ENCODE data around the gene STK24. TPM values are rescaled to one million over a fixed set of nuclear protein-coding genes. Genes with fewer than 3 reads are reported as not detected.

The STK24 gene
- total RNA-seq, 1 donor from 2014 or later: 19.8 TPM

- Histone ChIP-seq H3K27ac (ENCODE audit: low read depth, low read length) (no peak overlapping the region), H3K9ac (ENCODE audit: low read depth in 1 of 3, low read length in 3 of 3) (no peak overlapping the region), H3K4me3 (ENCODE audit: low read length in 3 of 3) (no peak overlapping the region), H3K9me3 (ENCODE audit: control insufficient read depth in 3 of 3, low read length in 3 of 3) (no peaks in the 10 kb centered on the region), H3K4me1 (ENCODE audit: control insufficient read depth in 3 of 3, insufficient read depth in 3 of 3, low read length in 3 of 3) (peaks cover 10 to 21% (median 16%) of the 10 kb centered on the region in 3 donors), H3K27me3 (ENCODE audit: control insufficient read depth in 3 of 3, insufficient read depth in 3 of 3, low read length in 3 of 3) (no peaks in the 10 kb centered on the region), H3K36me3 (ENCODE audit: control insufficient read depth in 3 of 3, insufficient read depth in 3 of 3, low read length in 3 of 3) (peaks cover 33 to 52% (median 47%) of the 10 kb centered on the region in 3 donors)
These were observed 117.7 kb downstream of the STK24 start for GRCh38 chr13:98459171-98459681.

- Histone ChIP-seq H3K4me1 (ENCODE audit: control insufficient read depth in 3 of 3, insufficient read depth in 3 of 3, low read length in 3 of 3) (peaks cover 13 to 22% (median 13%) of the 10 kb centered on the region in 3 donors), H3K36me3 (ENCODE audit: control insufficient read depth in 3 of 3, insufficient read depth in 3 of 3, low read length in 3 of 3) (peaks cover 32 to 47% (median 44%) of the 10 kb centered on the region in 3 donors), H3K9ac (ENCODE audit: low read depth in 1 of 3, low read length in 3 of 3) (no peak overlapping the region), H3K27me3 (ENCODE audit: control insufficient read depth in 3 of 3, insufficient read depth in 3 of 3, low read length in 3 of 3) (no peaks in the 10 kb centered on the region), H3K4me3 (ENCODE audit: low read length in 3 of 3) (no peak overlapping the region), H3K9me3 (ENCODE audit: control insufficient read depth in 3 of 3, low read length in 3 of 3) (no peaks in the 10 kb centered on the region), H3K27ac (ENCODE audit: low read depth, low read length) (no peak overlapping the region)
These were observed 118.5 kb downstream of the STK24 start for GRCh38 chr13:98458431-98458830.

DNA sequence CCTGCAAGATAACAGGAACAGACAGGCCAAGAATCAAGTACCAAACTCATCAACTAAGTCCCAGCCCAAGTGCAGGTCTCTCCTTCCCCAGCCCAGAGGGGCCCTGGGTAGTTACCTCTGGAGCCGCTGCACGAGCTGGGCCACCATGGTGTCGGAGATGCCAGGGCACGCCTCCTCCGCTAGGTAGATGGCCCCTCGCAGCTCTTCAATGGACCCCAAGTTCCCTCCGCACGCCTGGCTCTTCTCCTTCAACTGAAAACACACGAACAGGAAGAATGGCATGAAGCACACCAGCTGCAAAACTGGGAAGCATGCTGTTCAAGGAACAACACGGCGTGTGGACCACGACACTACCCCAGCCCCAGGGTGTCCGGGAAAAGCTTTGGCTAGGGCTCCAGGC lies 119.9 kb downstream of the STK24 start:
- no peaks in the 10 kb centered on the region for H3K9me3 ChIP-seq (ENCODE audit: control insufficient read depth in 3 of 3, low read length in 3 of 3)
- H3K4me3 ChIP-seq (ENCODE audit: low read length in 3 of 3): no peak overlapping the region
- no peak overlapping the region for H3K27ac ChIP-seq (ENCODE audit: low read depth, low read length)
- H3K4me1 ChIP-seq (ENCODE audit: control insufficient read depth in 3 of 3, insufficient read depth in 3 of 3, low read length in 3 of 3): peaks cover 9 to 13% (median 10%) of the 10 kb centered on the region in 3 donors
- H3K9ac ChIP-seq (ENCODE audit: low read depth in 1 of 3, low read length in 3 of 3): no peak overlapping the region
- peaks cover 25 to 49% (median 40%) of the 10 kb centered on the region in 3 donors for H3K36me3 ChIP-seq (ENCODE audit: control insufficient read depth in 3 of 3, insufficient read depth in 3 of 3, low read length in 3 of 3)
- no peaks in the 10 kb centered on the region for H3K27me3 ChIP-seq (ENCODE audit: control insufficient read depth in 3 of 3, insufficient read depth in 3 of 3, low read length in 3 of 3)

DNA sequence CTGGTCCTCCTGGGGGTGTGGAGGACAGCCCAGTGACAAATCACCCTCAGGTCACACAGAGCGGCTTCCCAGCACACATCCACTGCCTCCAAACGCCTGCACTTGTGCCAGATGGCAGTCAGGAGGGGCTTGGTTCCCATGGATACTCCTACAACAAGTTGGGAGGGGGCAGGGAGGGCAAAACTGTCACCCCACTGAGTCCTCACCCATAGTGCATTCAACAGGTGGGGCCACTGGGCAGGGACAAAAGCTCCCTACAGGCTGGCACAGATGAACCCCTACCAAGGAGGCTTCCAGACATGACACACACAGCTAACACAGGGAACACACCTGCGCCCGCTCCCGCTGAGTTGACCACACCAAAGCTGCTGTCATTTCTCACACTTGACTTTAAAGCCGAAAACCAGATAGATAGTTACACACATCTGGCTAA lies 120.5 kb downstream of the STK24 start:
- peaks cover 28 to 50% (median 37%) of the 10 kb centered on the region in 3 donors for H3K36me3 ChIP-seq (ENCODE audit: control insufficient read depth in 3 of 3, insufficient read depth in 3 of 3, low read length in 3 of 3)
- peaks cover 13 to 19% (median 15%) of the 10 kb centered on the region in 3 donors for H3K4me1 ChIP-seq (ENCODE audit: control insufficient read depth in 3 of 3, insufficient read depth in 3 of 3, low read length in 3 of 3)
- no peak overlapping the region for H3K27ac ChIP-seq (ENCODE audit: low read depth, low read length)

DNA sequence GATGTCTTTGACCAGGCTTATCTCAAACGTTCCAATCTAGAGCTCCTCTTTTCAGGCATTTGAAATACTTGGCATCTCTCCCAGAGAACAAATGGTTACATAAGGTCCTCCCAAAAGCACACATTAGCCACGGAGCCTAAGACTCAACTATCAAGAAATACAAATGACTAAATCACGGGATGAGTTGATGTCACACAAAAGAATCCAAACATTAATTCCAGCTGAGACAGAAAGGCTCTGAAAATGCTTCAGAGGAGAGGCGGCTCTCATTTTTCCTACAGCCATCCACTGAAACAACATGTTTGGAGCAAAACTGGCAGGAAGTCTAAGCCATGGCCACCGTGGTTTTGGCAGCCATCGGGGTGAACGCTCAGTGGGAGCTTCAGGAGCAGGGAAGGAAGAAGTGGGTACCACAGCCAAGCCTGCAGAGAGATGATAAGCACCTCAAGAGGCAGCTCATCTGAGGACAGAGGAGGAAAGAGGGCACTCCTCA lies 122.5 kb downstream of the STK24 start:
- Histone ChIP-seq H3K27ac (ENCODE audit: low read depth, low read length) (peak overlapping the region; percentile 54), H3K36me3 (ENCODE audit: control insufficient read depth in 3 of 3, insufficient read depth in 3 of 3, low read length in 3 of 3) (peaks cover 17 to 34% (median 24%) of the 10 kb centered on the region in 3 donors), H3K27me3 (ENCODE audit: control insufficient read depth in 3 of 3, insufficient read depth in 3 of 3, low read length in 3 of 3) (no peaks in the 10 kb centered on the region), H3K4me1 (ENCODE audit: control insufficient read depth in 3 of 3, insufficient read depth in 3 of 3, low read length in 3 of 3) (peaks cover 23 to 31% (median 30%) of the 10 kb centered on the region in 3 donors), H3K9ac (ENCODE audit: low read depth in 1 of 3, low read length in 3 of 3) (peak overlapping the region in 1 of 3 donors; percentile 25), H3K9me3 (ENCODE audit: control insufficient read depth in 3 of 3, low read length in 3 of 3) (no peaks in the 10 kb centered on the region), H3K4me3 (ENCODE audit: low read length in 3 of 3) (no peak overlapping the region)

More for the DNA sequence above, 120.5 kb downstream of the STK24 start:
- H3K9ac ChIP-seq (ENCODE audit: low read depth in 1 of 3, low read length in 3 of 3): no peak overlapping the region
- no peaks in the 10 kb centered on the region for H3K27me3 ChIP-seq (ENCODE audit: control insufficient read depth in 3 of 3, insufficient read depth in 3 of 3, low read length in 3 of 3)
- no peak overlapping the region for H3K4me3 ChIP-seq (ENCODE audit: low read length in 3 of 3)
- no peaks in the 10 kb centered on the region for H3K9me3 ChIP-seq (ENCODE audit: control insufficient read depth in 3 of 3, low read length in 3 of 3)

GRCh38 chr13:98452851-98453843 lies 123.8 kb downstream of the STK24 start:
- no peak overlapping the region for H3K27ac ChIP-seq (ENCODE audit: low read depth, low read length)
- peaks cover 23 to 31% (median 28%) of the 10 kb centered on the region in 3 donors for H3K4me1 ChIP-seq (ENCODE audit: control insufficient read depth in 3 of 3, insufficient read depth in 3 of 3, low read length in 3 of 3)
- no peak overlapping the region for H3K9ac ChIP-seq (ENCODE audit: low read depth in 1 of 3, low read length in 3 of 3)
- H3K36me3 ChIP-seq (ENCODE audit: control insufficient read depth in 3 of 3, insufficient read depth in 3 of 3, low read length in 3 of 3): peaks cover 15 to 31% (median 26%) of the 10 kb centered on the region in 3 donors
- no peaks in the 10 kb centered on the region for H3K27me3 ChIP-seq (ENCODE audit: control insufficient read depth in 3 of 3, insufficient read depth in 3 of 3, low read length in 3 of 3)
- no peak overlapping the region for H3K4me3 ChIP-seq (ENCODE audit: low read length in 3 of 3)
- no peaks in the 10 kb centered on the region for H3K9me3 ChIP-seq (ENCODE audit: control insufficient read depth in 3 of 3, low read length in 3 of 3)

GRCh38 chr13:98451676-98452470 lies 125.0 kb downstream of the STK24 start:
- no peak overlapping the region for H3K27ac ChIP-seq (ENCODE audit: low read depth, low read length)
- no peaks in the 10 kb centered on the region for H3K9me3 ChIP-seq (ENCODE audit: control insufficient read depth in 3 of 3, low read length in 3 of 3)
- H3K36me3 ChIP-seq (ENCODE audit: control insufficient read depth in 3 of 3, insufficient read depth in 3 of 3, low read length in 3 of 3): peaks cover 15 to 31% (median 20%) of the 10 kb centered on the region in 3 donors
- H3K27me3 ChIP-seq (ENCODE audit: control insufficient read depth in 3 of 3, insufficient read depth in 3 of 3, low read length in 3 of 3): no peaks in the 10 kb centered on the region
- H3K4me1 ChIP-seq (ENCODE audit: control insufficient read depth in 3 of 3, insufficient read depth in 3 of 3, low read length in 3 of 3): peaks cover 23 to 31% (median 27%) of the 10 kb centered on the region in 3 donors
- no peak overlapping the region for H3K9ac ChIP-seq (ENCODE audit: low read depth in 1 of 3, low read length in 3 of 3)
- no peak overlapping the region for H3K4me3 ChIP-seq (ENCODE audit: low read length in 3 of 3)

- Histone ChIP-seq H3K27me3 (ENCODE audit: control insufficient read depth in 3 of 3, insufficient read depth in 3 of 3, low read length in 3 of 3) (no peaks in the 10 kb centered on the region), H3K9ac (ENCODE audit: low read depth in 1 of 3, low read length in 3 of 3) (peak overlapping the region in 1 of 3 donors; percentile 42), H3K4me3 (ENCODE audit: low read length in 3 of 3) (peak overlapping the region in 1 of 3 donors; percentile 17), H3K4me1 (ENCODE audit: control insufficient read depth in 3 of 3, insufficient read depth in 3 of 3, low read length in 3 of 3) (peaks cover 24 to 34% (median 27%) of the 10 kb centered on the region in 3 donors), H3K27ac (ENCODE audit: low read depth, low read length) (no peak overlapping the region), H3K36me3 (ENCODE audit: control insufficient read depth in 3 of 3, insufficient read depth in 3 of 3, low read length in 3 of 3) (peaks cover 8 to 21% (median 13%) of the 10 kb centered on the region in 3 donors), H3K9me3 (ENCODE audit: control insufficient read depth in 3 of 3, low read length in 3 of 3) (no peaks in the 10 kb centered on the region)
These were observed 126.3 kb downstream of the STK24 start for GRCh38 chr13:98450539-98451111.

GRCh38 chr13:98450026-98450425 lies 126.9 kb downstream of the STK24 start:
- Histone ChIP-seq H3K9ac (ENCODE audit: low read depth in 1 of 3, low read length in 3 of 3) (peak overlapping the region in 1 of 3 donors; percentile 42), H3K27ac (ENCODE audit: low read depth, low read length) (no peak overlapping the region), H3K36me3 (ENCODE audit: control insufficient read depth in 3 of 3, insufficient read depth in 3 of 3, low read length in 3 of 3) (peaks cover 8 to 21% (median 13%) of the 10 kb centered on the region in 3 donors)

More at GRCh38 chr13:98450026-98450425, 126.9 kb downstream of the STK24 start:
- no peak overlapping the region for H3K4me3 ChIP-seq (ENCODE audit: low read length in 3 of 3)
- H3K9me3 ChIP-seq (ENCODE audit: control insufficient read depth in 3 of 3, low read length in 3 of 3): no peaks in the 10 kb centered on the region
- H3K27me3 ChIP-seq (ENCODE audit: control insufficient read depth in 3 of 3, insufficient read depth in 3 of 3, low read length in 3 of 3): no peaks in the 10 kb centered on the region
- peaks cover 30 to 40% (median 33%) of the 10 kb centered on the region in 3 donors for H3K4me1 ChIP-seq (ENCODE audit: control insufficient read depth in 3 of 3, insufficient read depth in 3 of 3, low read length in 3 of 3)
